Activated CD4-positive, alpha-beta T cell treated with anti-CD3 and anti-CD28 coated beads, Interleukin-2, amount 50 U/mL, for 16 hours (primary cell): ENCODE results near the gene PPP1R12B.
"Not testable (repeated sequence)": the region's sequence is repeated elsewhere in the genome, so short reads cannot be mapped to it uniquely, and the experiment has no call there.

Experiments used
- DNase-seq: peaks from one replicate; pipeline ENCODE4 v3.0.0-alpha.2; 2020

Gene PPP1R12B

DNA sequence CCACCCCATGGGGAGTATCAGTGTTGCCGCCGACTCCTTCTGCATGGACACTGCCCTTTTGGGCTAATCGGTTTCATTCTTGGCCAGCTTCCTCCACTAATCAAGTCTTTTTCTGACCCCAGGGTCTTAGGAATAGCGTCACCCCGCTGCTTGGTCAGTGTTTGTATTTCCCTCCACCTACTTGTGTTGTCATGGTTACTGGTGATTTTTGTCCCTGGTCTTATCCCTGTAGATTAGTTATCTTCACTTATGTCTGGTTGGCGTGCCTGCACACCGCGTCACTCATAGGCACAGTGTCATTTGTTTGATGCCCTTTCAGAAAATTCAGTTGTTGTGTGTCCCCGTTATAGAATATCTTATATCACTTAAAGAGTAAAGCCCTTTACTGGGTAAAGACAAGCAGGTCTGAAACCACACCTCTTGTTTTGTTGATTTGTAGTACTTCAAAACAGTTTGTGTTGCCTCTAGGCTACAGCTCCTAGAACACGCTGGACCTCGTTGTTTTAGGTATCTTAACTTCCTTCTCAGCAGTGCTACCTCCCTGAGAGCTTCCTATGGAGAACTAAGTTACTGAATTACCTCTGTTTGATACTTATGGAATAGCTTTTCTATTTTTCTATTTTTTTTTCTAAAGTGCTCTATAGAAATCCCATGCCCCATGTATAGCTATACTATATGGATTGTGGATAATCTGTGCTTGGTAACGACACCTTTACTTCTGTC, 868 bp downstream of the PPP1R12B start:
- peak; percentile 34 for DNase-seq

DNA sequence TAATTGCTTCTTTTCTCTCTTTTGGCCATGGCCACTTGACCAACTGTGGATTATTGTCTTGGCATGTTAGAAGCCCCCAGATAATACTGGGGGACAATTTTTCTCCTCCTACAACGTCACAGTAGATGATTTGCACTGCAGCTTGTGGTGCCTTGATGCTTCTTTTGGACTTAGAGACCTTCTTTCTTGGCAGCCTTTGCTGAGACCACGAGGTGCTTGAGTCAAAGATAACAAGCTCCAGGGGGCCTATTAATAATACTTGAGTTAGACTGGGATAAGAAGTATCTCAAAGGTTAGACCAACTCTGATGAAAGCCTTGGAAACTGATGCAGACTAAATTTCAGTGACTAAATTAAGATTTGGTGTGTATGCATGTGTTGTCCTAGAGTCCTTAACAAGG, 3.2 kb downstream of the PPP1R12B start:
- DNase-seq: no peak

DNA sequence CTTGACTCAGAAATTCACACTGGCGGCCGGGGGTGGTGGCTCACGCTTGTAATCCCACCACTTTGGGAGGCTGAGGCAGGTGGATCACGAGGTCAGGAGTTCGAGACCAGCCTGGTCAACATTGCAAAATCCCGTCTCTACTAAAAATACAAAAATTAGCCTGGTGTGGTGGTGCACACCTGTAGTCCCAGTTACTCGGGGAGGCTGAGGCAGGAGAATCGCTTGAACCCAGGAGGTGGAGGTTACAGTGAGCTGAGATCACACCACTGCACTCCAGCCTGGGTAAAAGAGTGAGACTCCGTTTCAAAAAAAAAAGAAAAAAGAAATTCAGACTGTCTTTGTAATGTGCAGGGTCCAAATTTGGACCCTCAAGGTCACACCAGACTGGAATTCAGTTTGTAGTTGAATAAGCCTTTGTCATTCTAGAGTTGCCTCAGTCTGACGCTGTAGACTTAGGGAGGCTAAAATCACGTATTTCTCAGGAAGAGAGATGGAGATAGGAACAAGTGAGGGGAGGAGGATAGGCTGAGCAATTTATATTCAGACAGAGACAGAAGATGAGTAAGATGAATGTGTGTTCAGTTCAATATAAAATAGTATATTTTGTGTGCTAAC, 4.2 kb downstream of the PPP1R12B start:
- not testable (repeated sequence) for DNase-seq

DNA sequence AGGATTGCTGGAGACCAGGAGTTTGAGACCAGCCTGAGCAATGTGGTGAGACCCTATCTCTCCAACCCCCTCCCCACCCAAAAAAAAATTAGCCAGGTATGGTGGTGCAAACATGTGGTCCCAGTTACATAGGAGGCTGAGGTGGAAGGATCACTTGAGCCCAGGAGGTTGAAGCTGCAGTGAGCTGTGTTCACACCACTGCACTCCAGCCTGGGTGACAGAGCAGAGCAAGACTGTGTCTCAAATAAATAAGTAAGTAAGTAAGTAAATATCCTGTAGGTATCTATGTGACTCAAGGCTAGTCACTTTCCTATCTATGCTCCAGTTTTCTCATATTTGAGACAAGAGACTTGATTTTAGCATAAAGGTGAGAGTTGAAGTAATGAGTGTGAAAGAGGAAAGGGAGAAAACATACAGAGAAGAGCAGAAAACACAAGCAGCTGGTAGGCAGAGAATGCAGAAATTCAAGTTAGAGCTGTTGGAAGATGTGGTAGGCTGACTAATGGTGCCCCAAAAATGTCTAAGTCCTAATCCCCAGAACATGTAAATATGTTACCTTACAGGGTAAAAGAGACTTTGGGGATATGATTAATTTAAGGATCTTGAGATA, 7.5 kb downstream of the PPP1R12B start:
- DNase-seq: no peak

DNA sequence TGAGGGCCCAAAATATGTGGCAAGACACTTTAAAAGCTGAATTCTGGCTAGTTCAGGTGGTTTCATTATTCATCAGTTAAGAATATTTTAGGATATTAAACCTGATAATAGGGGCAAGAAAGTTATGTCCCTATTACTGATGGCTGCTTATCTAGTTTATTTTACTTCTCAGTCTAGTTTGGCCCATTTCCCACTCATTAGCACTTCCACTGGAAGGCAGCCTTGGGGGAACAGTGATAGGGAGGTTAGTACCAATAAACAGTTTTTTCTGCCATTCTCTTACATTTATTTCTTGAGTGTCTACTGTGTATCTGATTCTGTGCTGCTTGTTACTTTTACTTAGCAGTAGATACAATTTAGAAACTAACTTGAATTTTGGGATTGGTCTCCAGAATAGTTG, 9.0 kb downstream of the PPP1R12B start:
- DNase-seq: no peak

DNA sequence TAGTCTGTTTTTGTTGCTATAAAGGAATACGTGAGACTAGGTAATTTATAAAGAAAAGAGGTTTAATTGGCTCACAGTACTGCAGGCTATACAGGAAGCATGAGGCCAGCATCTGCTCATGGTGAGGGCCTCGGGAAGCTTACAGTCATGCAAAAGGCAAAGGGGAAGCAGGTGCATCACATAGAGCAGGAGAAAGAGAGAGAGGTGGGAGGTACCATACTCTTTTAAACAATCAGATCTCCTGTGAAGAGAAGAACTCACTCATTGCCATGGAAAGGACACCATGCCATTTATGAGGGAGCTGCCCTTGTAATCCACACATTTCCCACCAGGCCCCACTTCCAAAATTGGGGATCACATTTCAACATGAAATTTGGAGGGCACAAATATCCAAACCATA, 12.7 kb downstream of the PPP1R12B start:
- no peak for DNase-seq

DNA sequence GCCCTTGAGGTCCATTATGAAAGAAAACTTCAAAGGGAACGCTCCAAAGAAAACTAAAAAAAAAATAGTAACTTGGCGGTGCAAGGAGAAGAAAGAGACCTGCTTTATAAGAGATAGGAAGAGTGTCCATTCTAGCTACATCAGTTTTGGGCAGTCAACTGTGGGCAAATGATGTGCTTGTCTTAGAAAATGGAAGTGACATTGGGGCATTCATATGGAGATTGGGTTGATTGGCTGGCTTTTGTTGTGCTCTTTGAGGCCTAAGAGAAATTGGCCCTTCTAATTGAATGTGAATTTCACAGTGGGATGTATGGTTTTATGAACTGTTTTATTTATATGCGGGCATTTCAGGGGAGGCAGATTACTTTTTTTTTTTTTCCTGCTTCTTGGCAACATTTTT, 13.2 kb downstream of the PPP1R12B start:
- DNase-seq: no peak

DNA sequence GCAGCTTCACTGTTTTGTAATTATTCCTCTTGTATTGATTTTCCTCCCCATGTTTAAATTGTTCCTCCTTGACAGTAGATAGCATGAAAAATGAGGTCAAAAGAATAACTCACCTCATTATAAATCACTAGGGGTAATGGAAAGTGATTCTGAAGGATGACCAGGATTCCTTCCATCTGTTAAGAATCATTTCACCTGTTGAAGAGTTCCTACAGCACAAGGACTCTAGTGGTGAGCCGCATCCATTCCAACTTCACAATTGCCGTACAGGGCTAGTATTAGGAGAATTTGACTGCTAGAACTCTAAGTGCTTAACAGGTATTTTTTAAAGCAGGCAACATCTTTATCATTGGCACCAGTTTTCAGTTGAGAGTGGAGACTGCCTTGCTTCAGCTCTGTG, 13.7 kb downstream of the PPP1R12B start:
- no peak for DNase-seq

DNA sequence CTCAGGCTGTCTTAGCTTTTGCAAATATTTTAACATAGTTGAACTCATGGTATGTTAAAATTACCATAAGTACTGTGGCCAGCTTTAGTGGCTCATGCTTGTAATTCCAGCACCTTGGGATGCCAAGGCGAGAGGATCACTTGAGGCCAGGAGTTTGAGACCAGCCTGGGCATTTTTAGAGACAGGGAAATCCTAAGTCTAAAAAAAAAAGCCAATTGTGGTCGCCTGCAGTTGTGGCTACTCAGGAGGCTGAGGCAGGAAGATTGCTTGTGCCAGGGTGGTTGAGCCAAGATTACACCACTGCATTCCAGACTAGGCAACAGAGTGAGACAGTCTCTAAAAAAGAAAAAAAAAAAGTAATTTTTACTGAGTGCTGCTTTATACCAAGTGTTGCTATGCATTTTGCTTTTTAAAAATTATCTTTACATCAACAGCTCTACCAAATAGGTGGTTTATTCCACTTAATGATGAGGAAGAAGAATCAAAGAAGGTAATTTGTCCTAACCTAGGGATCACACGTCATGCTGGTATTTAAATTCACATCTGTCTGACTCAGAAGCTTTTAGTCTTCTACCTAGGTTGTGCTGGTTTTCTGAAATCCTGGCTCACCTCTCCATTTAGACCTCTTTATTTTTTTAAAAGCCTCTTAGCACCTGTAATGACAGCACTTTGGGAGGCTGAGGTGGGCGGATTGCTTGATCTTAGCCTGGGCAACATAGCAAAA, 16.8 kb downstream of the PPP1R12B start:
- no peak for DNase-seq

DNA sequence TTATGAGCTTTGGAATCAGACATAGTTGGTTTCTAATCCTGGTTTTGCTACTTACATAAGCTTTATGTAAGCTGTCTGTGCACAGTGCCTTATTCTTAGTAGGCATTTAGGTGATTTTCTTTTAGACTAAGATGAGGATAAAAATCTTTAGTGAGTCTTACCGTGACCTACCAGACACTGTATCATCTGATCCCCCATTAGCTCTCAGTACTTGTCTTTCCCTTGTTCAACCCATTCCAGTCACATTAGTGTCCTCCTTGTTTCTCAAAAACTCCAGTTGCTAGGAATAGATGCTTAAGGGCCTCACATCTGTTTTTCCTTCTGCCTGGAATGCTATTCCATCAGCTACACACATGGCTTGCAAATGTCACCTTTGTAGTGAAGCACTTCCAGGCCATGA, 18.8 kb downstream of the PPP1R12B start:
- no peak for DNase-seq

DNA sequence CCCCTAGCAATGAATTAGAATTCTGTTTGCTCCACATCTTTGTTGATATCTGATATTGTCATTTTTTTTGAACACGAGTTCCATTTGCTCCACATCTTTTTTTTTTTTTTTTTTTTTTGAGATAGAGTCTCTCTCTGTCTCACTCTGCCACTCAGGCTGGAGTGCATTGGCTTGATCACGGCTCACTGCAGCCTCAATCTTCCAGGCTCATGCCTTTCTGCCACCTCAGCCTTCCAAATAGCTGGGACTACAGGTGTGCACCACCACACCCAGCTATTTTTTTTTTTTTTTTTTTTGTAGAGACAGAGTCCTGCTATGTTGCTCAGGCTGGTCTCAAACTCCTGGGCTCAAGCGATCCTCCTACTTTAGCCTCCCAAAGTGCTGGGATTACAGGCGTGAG, 22.4 kb downstream of the PPP1R12B start:
- DNase-seq: not testable (repeated sequence)

DNA sequence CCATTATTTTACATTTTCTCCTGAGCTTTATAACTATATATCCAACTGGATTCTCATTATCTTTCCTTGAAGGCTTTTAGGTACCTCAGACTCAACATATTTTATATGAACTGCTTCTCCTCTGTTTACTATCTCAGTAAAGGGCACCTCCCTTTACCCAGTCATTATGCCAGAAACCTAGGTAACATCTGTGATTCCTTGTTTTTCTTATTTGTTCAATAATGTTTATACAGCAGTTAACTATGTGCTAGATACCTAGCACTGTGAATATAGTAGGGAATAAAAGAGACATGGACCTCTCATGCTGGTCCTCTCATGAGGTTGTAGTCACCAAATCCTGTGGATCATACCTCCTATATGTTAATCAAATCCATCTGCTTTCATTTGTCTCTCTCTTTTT, 25.6 kb downstream of the PPP1R12B start:
- no peak for DNase-seq

DNA sequence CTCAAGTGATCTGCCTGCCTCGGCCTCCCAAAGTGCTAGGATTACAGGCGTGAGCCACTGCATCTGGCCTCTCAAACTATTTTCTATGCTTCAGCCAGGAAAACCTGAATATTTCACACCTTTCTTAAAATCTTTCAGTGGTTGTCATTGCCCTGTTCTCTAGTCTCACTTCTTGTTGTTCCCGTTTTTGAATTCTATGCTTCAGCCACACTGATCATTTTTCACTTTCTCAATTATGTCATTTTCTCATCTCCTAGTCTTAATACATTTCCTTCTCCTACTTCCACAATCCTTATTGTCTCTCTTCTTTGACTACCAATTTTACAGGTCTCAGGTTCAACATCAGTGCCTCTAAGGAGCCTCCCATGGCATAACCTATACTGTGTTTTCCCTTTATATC, 26.7 kb downstream of the PPP1R12B start:
- not testable (repeated sequence) for DNase-seq

DNA sequence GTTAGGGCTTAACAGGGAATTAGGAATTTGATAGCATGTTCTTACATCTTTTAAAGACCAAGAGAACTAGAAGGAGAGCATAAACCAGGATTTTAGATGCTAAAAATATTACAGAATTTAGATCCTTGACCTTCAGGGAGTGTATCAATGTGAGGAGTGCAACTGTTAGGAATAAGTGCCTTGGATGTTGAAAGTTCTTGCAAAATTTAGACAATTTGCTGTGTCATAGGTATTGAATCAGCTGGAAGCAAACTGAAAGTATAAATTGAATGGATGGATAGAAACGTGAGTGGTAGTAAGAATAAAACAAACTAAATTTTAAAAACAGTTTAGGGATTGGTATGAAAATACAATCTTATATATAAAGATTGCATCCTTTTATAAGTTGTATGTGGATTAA, 27.7 kb downstream of the PPP1R12B start:
- DNase-seq: no peak

DNA sequence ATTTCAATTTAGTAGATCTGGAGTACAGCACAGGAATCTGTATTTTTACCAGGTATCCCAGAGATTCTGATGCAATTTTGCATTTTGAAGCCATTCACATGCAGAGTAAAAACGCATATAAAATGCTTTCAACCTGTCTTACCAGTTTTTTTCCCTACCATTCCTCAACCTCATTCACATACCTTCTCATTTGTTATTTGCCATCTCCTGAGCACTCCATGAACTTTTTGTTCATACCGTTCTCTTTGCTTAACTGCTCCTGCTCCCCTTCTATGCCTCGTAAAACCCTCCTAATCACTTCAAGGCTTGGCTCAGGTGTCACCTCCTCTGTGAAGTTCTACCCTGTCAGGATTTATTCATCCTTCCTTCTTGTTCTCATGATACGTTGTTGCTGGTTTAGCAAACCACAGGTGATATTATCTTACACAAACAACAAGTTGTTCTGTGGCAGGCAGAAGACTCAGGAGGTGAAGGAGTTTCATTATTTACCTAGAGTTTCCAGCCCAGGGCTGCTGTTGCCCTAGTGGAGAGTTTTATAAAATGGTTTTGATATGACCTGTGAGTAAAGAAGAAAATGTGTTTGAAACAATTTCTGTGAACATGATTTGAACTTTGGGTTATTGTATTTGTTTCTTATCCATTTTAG, 31.5 kb downstream of the PPP1R12B start:
- DNase-seq: peak; percentile 50

DNA sequence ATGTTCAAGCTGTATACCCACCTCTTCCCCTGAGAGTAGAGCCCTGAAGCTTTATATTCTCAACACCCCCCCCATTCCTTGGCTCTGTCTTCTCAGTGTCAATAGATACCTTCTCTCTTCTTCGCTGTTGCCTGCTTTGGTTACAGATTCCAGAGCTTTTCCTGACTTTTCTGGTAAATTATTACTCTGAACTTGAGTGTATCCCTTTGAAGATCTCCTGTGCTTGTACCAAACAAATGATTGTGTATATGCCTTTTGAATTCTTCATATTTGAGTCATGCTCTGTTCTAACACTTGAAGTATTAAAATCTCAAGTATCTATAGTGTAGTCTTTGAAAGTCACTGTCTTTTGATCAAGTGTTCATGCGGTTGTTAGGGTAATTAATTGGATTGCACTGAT, 32.0 kb downstream of the PPP1R12B start:
- DNase-seq: not testable (repeated sequence)

DNA sequence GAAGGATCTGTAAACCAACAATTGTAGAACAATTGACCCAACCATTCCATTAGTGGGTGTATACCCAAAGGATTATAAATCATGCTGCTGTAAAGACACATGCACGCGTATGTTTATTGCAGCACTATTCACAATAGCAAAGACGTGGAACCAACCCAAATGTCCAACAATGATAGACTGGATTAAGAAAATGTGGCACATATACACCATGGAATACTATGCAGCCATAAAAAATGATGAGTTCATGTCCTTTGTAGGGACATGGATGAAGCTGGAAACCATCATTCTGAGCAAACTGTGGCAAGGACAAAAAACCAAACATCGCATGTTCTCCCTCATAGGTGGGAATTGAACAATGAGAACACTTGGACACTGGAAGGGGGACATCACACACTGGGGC, 33.4 kb downstream of the PPP1R12B start:
- not testable (repeated sequence) for DNase-seq

DNA sequence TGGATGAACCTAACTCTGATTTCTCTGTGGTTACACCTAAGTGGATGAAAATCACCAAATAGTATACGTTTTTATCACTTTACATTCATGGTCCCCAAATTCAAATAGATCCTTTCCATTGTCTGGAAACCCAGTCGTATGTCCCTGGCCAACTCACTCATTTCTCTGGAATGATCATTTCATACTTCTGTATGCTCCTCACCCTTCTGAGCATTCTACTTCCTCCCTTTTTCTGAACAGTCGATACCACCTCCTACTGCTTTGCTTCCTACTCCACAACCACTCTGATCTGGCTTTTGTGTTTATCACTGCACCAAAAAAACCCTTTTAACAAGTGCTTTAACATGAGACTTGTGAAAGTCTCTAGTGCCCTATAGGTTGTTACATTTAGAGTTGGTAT, 47.3 kb downstream of the PPP1R12B start:
- DNase-seq: not testable (repeated sequence)

DNA sequence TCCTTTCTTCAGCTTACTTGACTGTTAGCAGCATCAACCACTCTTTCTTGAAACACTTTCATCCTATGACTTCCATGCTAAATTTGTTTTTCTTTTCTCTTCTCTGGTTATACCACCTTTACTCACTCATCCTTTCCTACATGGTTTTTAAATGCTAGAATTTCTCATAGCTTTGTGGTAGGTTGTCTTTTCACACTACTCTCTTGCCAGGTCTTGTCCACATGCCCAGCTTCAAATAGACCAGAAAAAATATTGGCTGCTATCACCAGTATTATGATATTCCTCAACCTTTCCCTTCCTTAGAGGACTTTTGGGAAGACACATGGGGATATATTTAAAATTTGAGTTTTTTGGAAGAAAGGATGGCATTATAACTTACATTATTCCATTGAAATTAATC, 48.8 kb downstream of the PPP1R12B start:
- no peak for DNase-seq

DNA sequence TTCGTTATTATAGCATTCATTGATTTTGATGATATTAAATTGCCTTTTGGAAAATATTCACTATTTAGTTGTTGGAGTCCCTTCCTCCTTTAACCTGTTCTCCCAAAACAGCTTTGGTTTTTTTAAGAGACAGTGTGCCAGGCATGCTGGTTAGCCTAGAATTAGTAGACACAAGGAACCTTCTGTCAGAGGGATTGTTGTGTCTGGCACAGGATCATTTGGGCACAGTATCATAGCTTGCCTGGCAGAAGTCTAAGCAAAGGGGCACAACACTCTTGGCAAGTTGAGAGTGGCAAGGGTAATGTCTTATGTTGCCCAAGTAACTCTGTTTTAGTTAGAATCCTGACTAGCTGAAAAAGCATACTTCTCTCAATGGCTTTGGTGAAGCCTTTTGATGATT, 49.9 kb downstream of the PPP1R12B start:
- not testable (repeated sequence) for DNase-seq

DNA sequence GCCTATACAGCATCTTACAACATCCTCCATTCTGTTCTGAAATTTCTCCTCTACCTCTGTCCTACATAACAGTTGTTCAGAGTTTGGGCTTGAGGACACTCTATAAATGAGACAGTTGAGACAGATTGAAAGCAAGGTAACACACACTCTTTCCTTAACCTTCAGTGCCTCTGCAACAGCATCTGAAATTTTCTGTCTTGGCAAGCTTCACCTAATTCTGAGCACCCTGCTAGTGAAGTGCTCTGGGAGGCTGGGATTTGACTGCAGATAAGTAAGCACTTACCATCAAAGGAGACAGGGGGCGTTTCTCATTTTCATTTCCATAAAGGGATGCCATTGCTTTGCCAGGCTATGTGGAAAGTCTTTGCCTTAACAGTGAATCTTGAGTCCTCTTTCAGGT, 53.3 kb downstream of the PPP1R12B start:
- not testable (repeated sequence) for DNase-seq

DNA sequence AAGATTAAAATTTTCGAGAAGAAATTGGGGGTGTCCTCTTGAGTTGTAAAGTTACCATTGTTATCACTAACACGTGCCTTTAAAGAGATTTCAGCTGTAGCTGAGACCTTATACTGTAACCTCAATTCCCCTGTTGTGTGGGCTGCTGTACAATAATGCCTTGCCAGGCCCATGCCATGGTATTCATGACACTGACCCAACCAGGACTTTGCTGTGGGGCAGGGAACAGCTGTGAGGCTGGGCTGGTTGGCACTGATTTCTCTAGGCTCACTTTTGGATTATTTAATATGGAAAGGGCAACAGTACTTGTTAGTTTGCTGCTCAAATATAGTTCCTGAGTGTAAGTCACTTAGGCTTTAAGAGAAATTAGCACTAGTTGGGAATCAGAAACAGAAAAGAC, 54.9 kb downstream of the PPP1R12B start:
- not testable (repeated sequence) for DNase-seq

DNA sequence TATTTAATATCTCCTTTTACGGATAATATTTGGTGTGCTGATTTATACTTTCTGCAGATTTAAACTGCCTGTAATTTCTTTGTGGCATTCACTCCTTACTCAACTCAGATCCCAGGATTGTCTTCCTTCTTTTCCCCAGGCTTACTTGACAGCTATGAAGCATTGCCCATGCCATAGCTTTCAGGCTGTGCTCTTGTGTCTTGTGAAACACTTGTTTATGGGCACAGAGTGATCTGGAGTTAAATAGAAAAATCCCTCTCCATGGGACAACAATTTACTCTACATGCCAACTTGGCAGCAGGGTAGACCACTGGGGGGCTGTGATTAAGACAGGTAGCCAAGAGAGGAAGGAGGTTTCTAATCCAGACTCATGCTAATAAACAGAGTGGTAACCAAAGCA, 57.4 kb downstream of the PPP1R12B start:
- DNase-seq: no peak
